Measurements from ENCODE around the gene NUP93. TPM values are rescaled to one million over a fixed set of nuclear protein-coding genes. Genes with fewer than 3 reads are reported as not detected.

The NUP93 gene
- total RNA-seq, 1 experiment from 2014 or later: 165 TPM

DNA sequence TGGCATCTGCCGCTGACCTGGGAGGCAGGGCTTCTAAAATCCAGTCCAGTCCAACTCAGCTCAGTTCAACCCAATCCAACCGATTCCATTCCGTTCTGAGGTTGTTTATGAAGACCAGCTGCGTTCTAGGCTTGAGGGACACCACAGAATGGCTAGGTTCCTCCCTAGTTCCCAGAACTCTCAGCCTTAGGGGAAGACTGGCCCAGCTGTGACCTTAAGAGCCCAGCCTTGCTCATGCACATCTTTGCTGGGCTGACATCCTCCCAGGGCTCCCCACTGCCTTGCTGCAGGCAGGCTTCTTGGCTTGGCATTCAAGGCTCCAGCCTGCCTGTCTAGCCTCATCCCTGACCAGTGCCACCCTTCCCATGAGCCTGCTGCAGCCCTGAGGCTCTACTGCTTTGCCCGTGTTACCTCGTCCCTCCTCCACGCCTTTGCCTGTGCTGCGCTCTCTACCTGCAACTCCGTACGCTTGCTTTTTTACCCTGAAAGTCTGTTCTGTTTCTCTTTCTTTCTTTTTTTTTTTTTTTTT, 143.0 kb downstream of the NUP93 start:
- no peak overlapping the region for H2BK120ac ChIP-seq (ENCODE audit: low read depth, low read length, poor library complexity, severe bottlenecking)
- no peak overlapping the region; a peak in 1 of 7 replicates for H3K27ac Mint-ChIP-seq

More for the DNA sequence above, 143.0 kb downstream of the NUP93 start:
- Mint-ChIP-seq H3K27me3 (ENCODE audit: low read depth) (no peaks in the 10 kb centered on the region), H3K4me1 (no peaks in the 10 kb centered on the region), H3K36me3 (ENCODE audit: insufficient read depth in 1 of 3, low read depth in 3 of 3) (no peaks in the 10 kb centered on the region), H3K4me3 (no peak overlapping the region), H3K9me3 (no peaks in the 10 kb centered on the region)
- Histone ChIP-seq H3K9ac (ENCODE audit: extremely low read depth, insufficient read length, low read length) (no peak overlapping the region), H2BK5ac (ENCODE audit: insufficient read length, low read length) (no peak overlapping the region), H4K5ac (ENCODE audit: insufficient read length, low read depth, low read length) (no peak overlapping the region), H3K79me2 (ENCODE audit: insufficient read depth, low read length) (no peaks in the 10 kb centered on the region), H3K4ac (ENCODE audit: low read depth, low read length) (no peak overlapping the region), H2BK12ac (ENCODE audit: insufficient read length, low read depth, low read length) (no peak overlapping the region), H2BK20ac (ENCODE audit: low read depth, low read length, poor library complexity, severe bottlenecking) (no peak overlapping the region), H2AFZ (ENCODE audit: low read length) (no peak overlapping the region), H3K4me2 (ENCODE audit: insufficient read depth, insufficient read length, low read length) (no peak overlapping the region), H4K8ac (replicated peaks; ENCODE audit: insufficient read length, low read depth, low read length) (no peak overlapping the region), H3K18ac (ENCODE audit: insufficient read length, low read depth, low read length) (no peak overlapping the region), H4K91ac (ENCODE audit: insufficient read length, low read depth, low read length) (no peak overlapping the region), H3K79me1 (ENCODE audit: insufficient read depth, low read depth, low read length, poor library complexity, severe bottlenecking) (no peaks in the 10 kb centered on the region), H3K27ac (ENCODE audit: insufficient read length, low read depth, low read length) (no peak overlapping the region), H3K23me2 (ENCODE audit: insufficient read length, low read depth, low read length, poor library complexity, severe bottlenecking) (no peaks in the 10 kb centered on the region), H3K27me3 (ENCODE audit: insufficient read depth, low read length) (no peaks in the 10 kb centered on the region), H4K20me1 (ENCODE audit: control insufficient read depth, insufficient read depth, insufficient read length) (no peaks in the 10 kb centered on the region), H3K14ac (ENCODE audit: insufficient read depth, low read length) (no peak overlapping the region; the same call in 1 of the 2 replicates), H3K23ac (ENCODE audit: insufficient read length, low read depth, low read length) (no peak overlapping the region), H2AK5ac (ENCODE audit: insufficient read length, low read length) (no peak overlapping the region), H3K56ac (ENCODE audit: insufficient read length, low read depth, low read length) (no peak overlapping the region), H3T11ph (ENCODE audit: low read length) (no peak overlapping the region), H2BK15ac (ENCODE audit: low read depth, low read length) (no peak overlapping the region), H3K9me3 (ENCODE audit: control insufficient read depth, low read depth, low read length) (no peaks in the 10 kb centered on the region), H3K4me1 (ENCODE audit: insufficient read depth, low read length) (no peaks in the 10 kb centered on the region)
- TF ChIP-seq, protein P1, sequence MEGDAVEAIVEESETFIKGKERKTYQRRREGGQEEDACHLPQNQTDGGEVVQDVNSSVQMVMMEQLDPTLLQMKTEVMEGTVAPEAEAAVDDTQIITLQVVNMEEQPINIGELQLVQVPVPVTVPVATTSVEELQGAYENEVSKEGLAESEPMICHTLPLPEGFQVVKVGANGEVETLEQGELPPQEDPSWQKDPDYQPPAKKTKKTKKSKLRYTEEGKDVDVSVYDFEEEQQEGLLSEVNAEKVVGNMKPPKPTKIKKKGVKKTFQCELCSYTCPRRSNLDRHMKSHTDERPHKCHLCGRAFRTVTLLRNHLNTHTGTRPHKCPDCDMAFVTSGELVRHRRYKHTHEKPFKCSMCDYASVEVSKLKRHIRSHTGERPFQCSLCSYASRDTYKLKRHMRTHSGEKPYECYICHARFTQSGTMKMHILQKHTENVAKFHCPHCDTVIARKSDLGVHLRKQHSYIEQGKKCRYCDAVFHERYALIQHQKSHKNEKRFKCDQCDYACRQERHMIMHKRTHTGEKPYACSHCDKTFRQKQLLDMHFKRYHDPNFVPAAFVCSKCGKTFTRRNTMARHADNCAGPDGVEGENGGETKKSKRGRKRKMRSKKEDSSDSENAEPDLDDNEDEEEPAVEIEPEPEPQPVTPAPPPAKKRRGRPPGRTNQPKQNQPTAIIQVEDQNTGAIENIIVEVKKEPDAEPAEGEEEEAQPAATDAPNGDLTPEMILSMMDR (conservative IDR thresholded peaks at IDR 0.05): no peak
- WGBS (ENCODE audit: extremely low coverage, insufficient read length, low lambda C conversion rate): no CpG with 5 or more reads among the region's 10 CpGs
- DNase-seq: no peak

All from H9 (cell line).